Hindlimb muscle (tissue), 1 donor: Measurements from ENCODE around the gene CAPN7. TPM values are rescaled to one million over a fixed set of nuclear protein-coding genes. Genes with fewer than 3 reads are reported as not detected.

ENCODE experiments used
- DNase-seq: peaks from one replicate; pipeline ENCODE4 v3.0.0-alpha.2; 2013
- polyA plus RNA-seq: library from polyadenylated mRNA; unstranded; fragments of 120-200 nt; gene quantifications from one replicate; pipeline ENCODE4 v1.2.1, GENCODE V29; 2013; ENCODE audit not compliant: insufficient read length

CAPN7 gene
- polyA plus RNA-seq, 1 donor, result 22.6 TPM

GRCh38 chr3:15277861-15278500, 71.9 kb downstream of the CAPN7 start:
- no peak for DNase-seq

GRCh38 chr3:15279205-15279604, 73.2 kb downstream of the CAPN7 start:
- no peak for DNase-seq

GRCh38 chr3:15279671-15280402, 73.8 kb downstream of the CAPN7 start:
- DNase-seq, result no peak

GRCh38 chr3:15280853-15281532, 74.9 kb downstream of the CAPN7 start:
- no peak for DNase-seq

GRCh38 chr3:15281817-15282216, 75.8 kb downstream of the CAPN7 start:
- DNase-seq, result no peak

GRCh38 chr3:15283702-15284101, 77.7 kb downstream of the CAPN7 start:
- DNase-seq, result no peak

GRCh38 chr3:15284121-15284889, 78.3 kb downstream of the CAPN7 start:
- DNase-seq, result no peak

- DNase-seq, result no peak
These were observed 80.0 kb downstream of the CAPN7 start for GRCh38 chr3:15286022-15286421.

- DNase-seq, result no peak
These were observed 81.7 kb downstream of the CAPN7 start for GRCh38 chr3:15287565-15288330.

- no peak for DNase-seq
These were observed 82.4 kb downstream of the CAPN7 start for GRCh38 chr3:15288331-15289035.

- DNase-seq, result no peak
These were observed 83.6 kb downstream of the CAPN7 start for GRCh38 chr3:15289661-15290060.

- no peak for DNase-seq
These were observed 84.7 kb downstream of the CAPN7 start for GRCh38 chr3:15290736-15291135.

- DNase-seq, result no peak
These were observed 85.8 kb downstream of the CAPN7 start for GRCh38 chr3:15291589-15292541.

GRCh38 chr3:15292765-15293522, 86.9 kb downstream of the CAPN7 start:
- DNase-seq, result peak; percentile 49

- no peak for DNase-seq
These were observed 88.9 kb downstream of the CAPN7 start for GRCh38 chr3:15294929-15295328.

- peak; percentile 41 for DNase-seq
These were observed 89.5 kb downstream of the CAPN7 start for GRCh38 chr3:15295506-15295905.

- DNase-seq, result no peak
These were observed 91.7 kb downstream of the CAPN7 start for GRCh38 chr3:15297608-15298350.

- no peak for DNase-seq
These were observed 92.5 kb downstream of the CAPN7 start for GRCh38 chr3:15298504-15298903.

- DNase-seq, result no peak
These were observed 93.0 kb downstream of the CAPN7 start for GRCh38 chr3:15299036-15299435.
